Activated gamma-delta T cell (primary cell): ENCODE data around the gene TCFL5.
"Not testable (repeated sequence)": the region's sequence is repeated elsewhere in the genome, so short reads cannot be mapped to it uniquely, and the experiment has no call there.

Experiments used
- DNase-seq: peaks from one replicate; lab custom pipeline; 2025; lab: John Stamatoyannopoulos, UW

Gene TCFL5

DNA sequence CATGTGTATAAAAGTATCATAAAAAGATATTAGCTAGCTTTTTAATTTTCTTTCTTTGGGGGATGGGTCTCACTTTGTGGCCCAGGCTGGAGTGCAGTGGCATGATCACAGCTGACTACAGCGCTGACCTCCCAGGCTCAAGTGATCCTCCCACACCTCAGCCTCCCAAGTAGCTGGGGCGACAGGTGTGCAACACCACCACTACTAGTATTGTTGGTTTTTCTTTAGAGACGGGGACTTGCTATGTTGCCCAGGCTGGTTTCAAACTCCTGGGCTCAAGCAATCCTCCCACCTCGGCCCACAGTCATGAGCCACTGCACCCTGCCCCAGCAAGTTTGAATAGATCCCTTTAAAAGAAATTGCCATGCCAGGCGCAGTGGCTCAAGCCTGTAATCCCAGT is 6.5 kb downstream of the TCFL5 start:
- no peak for DNase-seq

DNA sequence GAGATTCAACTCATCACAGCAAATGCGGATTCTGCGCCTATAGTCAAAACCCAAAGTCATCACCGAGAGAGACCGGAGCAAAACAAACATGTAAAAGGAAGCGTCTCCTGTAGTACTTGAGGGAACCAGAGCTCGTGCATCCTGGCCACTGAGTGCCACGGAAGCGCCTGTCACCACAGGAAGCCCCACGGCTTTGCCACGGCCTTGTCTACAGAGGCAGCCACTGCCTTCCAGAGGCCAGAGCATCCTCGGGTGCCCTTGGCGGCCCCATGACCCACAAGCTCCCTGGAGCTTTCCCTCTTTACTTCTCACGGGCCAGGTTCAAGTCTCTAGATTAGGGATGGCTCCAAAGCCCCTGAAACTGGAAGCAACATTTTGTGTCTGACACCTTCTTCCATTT is 7.5 kb downstream of the TCFL5 start:
- no peak for DNase-seq

DNA sequence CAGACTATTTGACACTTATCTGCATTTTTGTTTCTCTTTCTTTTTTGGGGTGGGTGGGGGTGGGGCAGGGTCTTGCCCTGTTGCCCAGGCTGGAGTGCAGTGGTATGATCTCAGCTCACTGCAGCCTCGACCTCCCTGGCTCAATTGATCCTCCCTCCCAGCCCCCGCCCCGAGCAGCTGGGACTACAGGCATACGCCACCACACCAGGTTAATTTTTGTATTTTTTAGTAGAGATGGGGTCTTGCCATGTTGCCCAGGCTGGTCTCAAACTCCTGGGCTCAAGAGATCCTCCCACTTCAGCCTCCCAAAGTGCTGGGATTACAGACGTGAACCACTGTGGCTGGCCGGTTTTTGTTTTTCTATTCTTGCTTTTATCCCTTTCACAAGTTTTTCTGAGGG is 8.3 kb downstream of the TCFL5 start:
- not testable (repeated sequence) for DNase-seq

DNA sequence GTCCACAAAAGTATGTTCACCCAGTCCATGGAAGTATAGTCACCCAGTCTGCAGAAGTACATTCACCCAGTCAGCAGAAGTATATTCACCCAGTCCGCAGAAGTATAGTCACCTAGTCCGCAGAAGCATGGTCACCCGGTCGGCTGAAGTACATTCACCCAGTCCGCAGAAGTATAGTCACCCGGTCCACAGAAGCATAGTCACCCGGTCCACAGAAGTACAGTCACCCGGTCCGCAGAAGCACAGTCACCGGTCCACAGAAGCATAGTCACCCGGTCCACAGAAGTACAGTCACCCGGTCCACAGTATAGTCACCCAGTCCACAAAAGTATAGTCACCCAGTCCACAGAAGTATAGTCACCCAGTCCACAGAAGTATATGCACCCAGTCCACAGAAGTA is 8.8 kb downstream of the TCFL5 start:
- no peak for DNase-seq

DNA sequence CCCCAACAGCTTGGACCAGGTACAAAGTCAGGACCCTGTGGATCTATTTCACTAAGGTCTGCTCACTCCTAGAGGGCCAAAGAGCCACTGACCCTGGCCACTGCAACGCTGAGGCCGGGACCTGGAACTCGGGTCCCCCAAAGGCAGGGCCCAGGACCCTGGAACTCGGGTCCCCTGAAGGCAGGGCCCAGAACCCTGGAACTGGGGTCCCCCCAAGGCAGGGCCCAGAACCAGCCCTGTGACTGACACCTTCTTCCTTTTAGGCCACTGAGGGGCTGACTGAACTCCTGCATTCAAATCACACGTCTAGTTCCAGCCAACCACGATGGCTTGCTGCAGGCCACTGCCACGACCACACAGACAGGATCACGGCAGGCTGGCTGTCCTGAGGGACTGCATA is 9.4 kb downstream of the TCFL5 start:
- DNase-seq = no peak

DNA sequence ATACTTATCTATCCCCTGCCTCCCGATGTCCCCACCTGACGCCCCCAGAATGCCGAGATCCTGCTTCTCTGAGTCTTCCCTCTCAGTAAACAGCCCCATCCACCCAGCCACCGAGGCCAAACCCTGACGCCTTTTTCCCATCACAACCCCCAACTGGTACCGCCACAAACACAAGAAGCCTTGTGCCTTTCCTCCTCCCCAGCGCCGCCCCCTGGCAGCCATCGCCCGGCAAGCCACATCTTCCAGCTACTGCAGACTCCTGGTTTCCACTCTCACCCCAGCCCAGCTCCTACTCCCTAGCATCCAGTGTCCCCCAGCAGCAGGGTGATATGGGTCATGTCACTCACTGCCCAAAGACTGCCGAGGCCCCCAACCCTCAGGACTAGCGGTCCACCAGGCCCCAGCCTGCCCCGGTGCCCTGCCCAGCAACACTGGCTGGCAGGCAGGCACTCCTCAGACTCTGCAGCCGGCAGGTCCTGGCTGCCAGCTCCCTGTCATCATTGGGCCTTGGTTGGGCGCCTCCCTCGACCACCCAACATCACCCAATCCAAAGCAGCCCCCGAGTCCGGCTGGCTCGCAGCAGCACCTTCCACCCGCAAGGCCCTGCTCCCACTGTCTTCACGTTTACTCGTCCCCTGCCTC is 11.2 kb downstream of the TCFL5 start:
- no peak for DNase-seq

DNA sequence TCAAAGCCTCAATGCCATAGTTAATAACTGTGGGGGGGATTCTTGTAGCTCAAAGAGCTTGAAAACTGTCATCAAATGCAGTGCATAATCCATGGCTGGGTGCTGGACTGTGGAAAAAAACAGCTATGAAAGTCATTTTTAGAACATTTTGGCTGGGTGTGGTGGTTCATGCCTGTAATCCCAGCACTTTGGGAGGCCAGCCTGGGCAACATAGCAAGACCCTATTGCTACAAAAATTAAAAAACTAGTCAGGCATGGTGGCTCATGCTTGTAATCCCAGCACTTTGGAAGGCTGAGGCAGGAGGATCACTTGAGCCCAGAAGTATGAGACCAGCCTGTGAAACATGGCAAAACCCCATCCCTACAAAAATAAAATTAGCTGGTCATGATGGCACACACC is 12.2 kb downstream of the TCFL5 start:
- no peak for DNase-seq

DNA sequence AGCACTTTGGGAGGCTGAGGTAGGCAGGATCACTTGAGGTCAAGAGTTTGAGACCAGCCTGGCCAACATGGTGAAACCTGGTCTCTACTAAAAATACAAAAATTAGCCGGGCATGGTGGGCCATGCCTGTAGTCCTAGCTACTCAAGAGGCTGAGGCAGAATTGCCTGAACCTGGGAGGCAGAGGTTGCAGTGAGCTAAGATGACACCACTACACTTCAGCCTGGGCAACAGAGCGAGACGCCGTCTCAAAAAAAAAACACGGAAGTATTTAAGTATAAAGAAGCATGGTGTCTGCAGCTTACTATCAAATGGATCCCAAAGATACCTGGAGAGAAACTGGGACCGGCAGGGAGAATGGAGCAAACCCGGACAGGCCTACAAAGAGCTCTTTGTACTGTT is 12.7 kb downstream of the TCFL5 start:
- DNase-seq = not testable (repeated sequence)

DNA sequence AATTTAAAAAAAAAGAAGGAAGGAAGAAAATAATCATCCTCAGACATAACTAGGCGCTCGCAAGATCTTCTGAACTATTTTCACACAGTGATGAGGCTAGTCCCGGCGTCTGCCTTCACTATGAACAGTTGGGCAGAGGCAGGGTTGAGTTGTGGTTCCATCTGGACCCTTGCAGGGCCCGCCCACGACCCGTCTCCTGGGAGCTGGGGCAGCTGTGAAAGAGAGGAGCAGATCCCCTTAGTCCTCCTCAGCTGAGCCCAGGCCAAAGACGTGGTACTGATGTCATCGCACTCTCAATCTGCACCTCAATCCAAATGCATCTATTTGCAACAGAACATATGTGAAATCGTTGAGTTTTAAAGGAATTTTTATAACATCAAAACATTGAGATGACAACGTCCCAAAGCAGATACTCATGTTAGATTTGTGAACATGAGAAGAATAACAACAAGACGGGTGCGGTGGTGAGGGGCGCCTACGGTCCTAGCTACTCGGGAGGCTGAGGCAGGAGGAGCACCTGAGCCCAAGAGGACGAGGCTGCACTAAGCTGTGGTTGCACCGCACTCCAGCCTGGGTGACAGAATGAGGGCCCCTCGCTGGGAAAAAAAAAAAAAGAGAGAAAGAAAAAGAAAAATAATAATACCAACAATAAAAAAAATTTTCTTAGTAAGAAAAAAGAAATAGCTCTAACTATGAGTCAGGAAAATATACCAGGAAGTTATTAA is 15.3 kb downstream of the TCFL5 start:
- DNase-seq = no peak

DNA sequence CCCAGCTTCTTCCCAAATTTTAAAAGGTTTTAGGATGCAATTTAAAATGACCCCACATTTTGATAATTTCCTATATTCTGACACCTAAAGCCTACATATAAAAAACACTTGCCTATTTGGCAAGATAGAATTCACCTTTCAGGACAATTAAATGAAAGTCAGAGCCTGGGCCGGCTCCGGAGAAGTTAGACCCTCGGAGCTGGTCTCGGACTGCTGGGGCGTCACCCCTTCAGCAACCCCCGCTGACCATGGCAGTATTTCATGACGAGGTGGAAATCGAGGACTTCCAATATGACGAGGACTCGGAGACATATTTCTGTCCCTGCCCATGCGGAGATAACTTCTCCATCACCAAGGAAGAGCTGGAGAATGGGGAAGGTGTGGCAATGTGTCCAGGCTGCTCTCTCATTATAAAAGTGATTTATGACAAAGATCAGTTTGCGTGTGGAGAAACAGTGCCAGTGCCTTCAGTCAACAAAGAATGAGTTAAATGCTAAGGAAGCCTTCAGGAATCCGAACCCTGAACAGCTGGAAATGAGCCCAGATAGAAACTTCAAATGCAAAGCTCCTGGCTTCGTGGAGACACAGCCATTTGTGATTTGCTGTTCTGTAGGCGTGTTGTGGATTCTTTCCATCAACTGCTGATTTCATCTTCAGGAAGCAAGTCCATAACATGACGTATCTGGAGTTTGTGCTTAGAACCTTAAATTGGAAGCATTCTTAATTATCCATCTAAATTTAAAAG is 16.0 kb downstream of the TCFL5 start:
- DNase-seq = no peak

DNA sequence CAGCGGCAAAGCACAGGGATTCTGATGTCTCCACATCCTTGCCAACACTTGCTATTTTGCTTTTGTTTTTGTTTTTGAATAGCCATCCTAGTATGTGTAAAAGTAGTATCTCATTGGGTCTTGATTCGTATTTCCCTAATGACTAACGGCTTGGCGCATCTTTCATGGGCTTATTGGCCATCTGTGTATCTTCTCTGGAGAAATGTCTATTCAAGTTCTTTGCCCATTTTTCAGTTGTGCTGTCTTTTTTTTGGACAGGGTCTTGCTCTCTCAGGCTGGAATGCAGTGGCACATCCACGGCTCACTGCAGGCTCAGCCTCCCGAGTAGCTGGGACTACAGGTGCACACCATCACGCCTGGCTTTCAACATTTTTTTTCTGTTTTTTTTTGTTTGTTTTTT is 17.4 kb downstream of the TCFL5 start:
- DNase-seq = no peak

DNA sequence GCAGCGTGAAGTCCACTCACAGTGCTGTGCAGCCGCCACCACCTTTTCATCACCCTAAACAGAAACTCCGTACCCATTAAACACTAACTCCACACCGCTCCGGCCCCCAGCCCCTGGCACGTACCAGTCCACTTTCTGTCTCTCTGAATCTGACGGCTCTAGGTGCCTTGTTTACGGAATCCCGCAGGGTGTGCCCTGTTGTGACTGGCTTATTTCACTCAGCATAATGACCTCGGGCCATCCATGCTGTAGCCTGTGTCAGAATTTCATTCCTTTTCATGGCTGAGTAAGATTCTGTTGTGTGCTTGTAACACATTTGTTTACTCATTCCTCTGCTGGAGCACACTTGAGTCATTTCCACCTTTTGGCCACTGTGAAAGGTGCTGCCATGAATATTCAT is 18.0 kb downstream of the TCFL5 start:
- no peak for DNase-seq

DNA sequence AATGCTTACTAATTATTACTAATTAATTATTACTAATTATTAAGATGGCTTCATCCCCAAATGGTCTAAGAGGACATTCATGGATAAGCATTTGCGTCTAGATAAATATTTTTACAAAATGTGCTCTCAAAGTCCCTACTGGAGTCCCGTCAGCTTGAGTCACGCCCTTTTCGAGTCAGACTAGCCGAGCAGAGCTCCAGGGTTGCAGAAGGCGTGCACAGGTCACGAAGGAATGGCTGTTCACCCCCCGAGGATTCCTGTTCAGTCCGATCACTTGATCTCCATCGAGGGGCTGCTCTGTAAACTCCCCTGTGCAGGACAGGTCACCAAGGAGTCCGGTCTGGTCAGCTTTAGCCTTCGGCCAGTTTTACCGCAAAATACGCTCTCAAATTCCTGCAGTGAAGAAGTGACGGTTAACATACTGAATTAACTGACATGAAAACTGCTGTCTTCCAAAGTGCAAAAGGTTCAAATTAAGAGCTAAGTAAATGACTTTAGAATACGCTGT is 19.9 kb downstream of the TCFL5 start:
- DNase-seq = no peak

DNA sequence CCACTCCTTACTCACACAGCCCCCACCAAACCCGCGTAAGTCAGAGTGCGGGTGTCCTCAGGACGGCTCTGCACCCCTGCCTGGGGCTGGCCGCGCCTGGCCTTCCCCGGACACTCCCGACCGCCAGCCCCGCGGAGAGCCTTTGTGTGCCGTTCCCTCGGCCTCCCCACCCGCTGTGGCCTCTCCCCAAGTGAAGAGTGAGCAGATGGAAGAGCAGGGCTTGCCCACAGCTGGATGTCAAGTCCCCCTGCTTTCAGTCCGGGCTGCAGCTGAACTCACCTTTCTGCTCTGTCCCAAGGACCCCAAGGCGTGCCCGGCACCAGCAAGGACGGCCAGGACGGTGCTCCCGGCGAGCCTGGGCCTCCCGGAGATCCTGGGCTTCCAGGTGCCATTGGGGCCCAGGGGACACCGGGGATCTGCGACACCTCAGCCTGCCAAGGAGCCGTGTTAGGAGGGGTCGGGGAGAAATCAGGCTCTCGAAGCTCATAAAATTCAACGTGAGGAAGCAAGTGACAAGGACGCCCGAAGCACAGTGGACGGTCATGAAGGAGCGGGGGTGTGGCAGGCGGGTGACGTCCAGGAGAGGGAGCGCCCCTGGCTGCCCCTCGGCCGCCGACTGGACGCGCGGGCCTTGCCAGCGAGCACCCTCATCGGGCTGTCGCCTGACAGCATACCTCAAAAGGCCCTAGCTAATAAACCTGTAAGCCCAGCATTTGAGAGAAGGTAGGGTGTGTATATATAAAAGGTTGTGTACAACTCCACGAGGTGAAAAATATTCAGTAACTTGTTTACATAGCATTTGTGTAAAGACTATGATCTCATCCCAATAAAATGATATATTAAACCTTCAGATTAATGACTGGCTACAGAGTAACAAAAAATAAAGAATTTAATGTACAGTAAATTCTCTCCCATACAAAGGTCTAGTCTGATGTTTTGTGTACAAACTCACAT is 21.1 kb downstream of the TCFL5 start:
- no peak for DNase-seq

DNA sequence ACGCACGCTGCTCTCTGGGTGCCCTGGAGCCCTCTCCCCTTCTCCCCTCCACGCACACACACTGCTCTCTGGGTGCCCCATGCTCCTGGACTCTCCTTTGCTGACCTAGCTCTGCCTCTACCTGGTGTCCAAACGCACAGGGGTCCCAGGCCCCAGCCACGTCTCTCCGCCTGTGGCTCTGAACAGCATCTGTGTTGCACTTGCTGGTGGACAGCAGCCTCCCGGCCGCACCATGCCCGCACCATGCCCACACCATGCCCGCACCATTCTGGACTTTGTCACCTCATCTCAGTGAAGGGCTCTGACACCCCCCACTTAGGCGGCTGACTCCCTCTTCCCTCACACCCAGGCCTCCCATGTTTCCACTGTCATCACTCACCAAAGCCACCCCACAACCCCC is 21.8 kb downstream of the TCFL5 start:
- no peak for DNase-seq

DNA sequence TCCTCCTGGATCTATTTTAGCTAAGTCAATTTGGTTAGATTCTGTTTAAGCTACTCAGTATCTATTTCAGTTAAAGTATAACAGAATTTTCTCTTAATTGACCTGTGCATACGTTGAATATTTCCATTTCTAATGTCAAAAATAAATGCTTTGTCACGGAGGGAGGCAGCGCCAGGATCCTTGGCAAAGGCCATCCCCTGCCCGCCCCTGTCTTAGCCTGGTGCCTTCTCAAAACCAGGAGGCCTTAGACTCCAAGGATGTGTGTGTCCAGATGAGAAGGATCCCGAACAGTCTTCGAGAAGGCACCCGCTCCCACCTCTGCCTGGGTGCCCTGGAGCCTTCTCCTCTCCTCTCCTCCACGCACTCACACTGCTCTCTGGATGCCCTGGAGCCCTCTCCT is 22.4 kb downstream of the TCFL5 start:
- DNase-seq = no peak

DNA sequence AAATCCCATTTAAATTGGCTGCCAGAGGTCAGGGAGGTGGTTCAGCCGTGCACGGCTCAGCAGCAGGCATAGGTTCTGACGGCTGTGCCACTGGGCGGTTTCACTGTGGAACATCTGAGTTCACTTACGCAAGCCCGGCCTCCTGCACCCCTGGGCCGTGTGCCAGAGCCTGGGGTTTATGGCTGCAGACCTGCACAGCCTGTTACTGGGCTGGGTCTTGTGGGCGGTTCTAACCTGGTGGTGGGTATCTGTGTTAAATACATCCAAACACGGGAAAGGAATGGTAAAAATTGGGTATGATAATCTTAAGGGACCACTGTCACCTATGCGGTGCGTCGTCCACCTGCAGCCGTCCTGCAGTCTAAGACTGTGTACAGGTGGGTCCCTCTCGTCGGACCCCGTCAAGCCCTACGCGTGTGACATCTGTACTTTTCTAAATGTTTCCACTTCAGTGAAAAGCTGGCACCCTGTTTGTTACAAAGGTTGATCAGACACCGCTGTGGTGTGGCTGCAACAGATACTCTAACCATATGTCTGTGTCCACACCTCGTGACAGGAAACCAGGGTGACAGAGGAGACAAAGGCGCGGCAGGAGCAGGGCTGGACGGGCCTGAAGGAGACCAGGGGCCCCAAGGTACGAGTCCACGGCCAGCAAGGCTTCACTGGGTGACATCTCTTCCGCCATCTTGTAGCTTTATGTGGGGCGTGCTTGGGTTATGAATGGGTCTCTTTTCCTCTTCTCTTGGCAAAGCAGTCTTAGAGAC is 23.3 kb downstream of the TCFL5 start:
- no peak for DNase-seq

DNA sequence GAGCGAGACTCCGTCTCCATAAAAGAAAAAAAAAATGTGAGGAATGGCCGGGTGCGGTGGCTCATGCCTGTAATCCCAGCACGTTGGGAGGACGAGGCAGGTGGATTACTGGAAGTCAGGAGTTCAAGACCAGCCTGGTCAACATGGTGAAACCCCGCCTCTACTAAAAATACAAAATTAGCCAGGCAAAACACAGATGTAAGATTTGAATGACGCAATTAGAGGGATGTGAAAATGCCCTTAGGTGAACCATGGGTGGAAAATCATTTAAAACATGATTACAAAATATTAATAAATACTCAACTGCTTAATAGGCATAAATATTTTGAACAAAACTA is 23.9 kb downstream of the TCFL5 start:
- no peak for DNase-seq

DNA sequence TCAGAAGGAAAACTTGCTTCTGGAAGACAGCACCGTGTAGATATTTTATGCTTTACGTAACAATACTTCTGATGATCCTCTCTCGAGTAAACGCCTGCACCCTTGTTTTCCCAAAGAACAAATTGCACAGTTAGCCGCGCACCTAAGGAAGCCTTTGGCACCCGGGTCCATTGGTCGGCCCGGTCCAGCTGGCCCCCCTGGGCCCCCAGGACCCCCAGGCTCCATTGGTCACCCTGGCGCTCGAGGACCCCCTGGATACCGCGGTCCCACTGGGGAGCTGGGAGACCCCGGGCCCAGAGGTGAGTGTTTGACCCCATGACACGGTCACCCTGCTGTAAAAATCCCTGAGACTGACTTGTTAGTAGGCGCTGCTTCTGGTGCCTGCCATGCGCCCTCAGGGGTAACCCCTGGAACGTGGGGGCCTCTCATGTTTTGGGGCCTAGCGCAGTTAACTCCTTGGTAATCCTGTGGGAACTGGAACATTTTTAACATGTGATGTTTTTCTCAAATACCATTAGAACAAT is 24.6 kb downstream of the TCFL5 start:
- no peak for DNase-seq

DNA sequence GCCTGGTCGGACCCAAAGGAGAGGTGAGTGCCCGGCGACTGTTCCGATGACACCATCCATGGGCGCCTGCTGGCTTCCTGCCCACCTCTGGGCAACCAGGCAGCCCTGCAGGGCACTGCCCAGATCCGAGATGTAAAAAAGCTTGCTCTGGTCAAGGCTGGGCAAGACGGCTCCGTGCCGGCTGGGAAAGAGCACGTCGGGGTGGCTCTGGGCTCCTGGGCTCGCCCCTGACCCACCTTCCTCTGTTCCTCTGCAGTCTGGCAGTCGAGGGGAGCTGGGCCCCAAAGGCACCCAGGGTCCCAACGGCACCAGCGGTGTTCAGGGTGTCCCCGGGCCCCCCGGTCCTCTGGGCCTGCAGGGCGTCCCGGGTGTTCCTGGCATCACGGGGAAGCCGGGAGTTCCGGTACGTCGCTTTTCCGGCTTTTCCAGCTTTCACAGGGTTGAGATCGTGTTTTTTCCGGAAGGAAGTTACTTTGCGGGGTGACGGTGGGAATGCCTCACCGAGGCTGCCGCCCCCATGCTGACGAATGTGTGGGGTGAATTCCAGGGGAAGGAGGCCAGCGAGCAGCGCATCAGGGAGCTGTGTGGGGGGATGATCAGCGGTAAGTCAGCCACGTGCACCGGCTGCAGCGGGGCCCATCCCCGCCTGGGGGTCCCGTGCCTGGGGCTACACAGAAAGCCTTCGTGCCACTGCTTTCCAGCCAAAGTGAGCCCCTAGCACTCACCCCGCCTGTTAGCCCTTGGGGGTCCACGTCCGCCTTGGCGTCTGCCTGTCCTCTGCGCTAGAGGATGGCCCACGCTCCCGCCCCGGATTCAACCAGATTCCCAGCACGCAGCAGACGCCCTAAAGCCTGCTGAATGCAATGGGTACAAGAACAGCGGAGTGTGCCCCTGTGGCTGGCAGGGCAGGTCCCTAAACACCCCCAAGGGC is 25.4 kb downstream of the TCFL5 start:
- DNase-seq = no peak
